Naive thymus-derived CD4-positive, alpha-beta T cell (primary cell): ENCODE data around the gene STH. TPM values are rescaled to one million over a fixed set of nuclear protein-coding genes. Genes with fewer than 3 reads are reported as not detected.
"Not testable (repeated sequence)": the region's sequence is repeated elsewhere in the genome, so short reads cannot be mapped to it uniquely, and the experiment has no call there.

ENCODE experiments used
- ATAC-seq: fragments of 150-1000 bp; cut with Tn5 transposase; 2 replicates; pipeline ENCODE4 v1.10.0; 2021; ENCODE audit warnings: mild to moderate bottlenecking, moderate library complexity
- CTCF ChIA-PET: fragments of 350-600 bp; sonication (Branson Sonifier 250); formaldehyde crosslinking; loops from one replicate; lab custom pipeline; 2021; ENCODE audit warnings: antibody characterized with exemption; lab: Charles Lee
- POLR2A ChIA-PET: fragments of 350-600 bp; sonication (Branson Sonifier 250); formaldehyde crosslinking; loops from one replicate; lab custom pipeline; 2021; ENCODE audit warnings: antibody characterized with exemption, inconsistent platforms; lab: Charles Lee
- DNase-seq, 9 donors: peaks; one replicate each; pipeline versions ENCODE4 v3.0.0 to v3.0.0-alpha.2; 2020 to 2022; ENCODE audit warnings: mixed read lengths in 1 of 9
- H3K27ac ChIP-seq: one replicate; pipeline ENCODE4 v1.7.0; 2013; ENCODE audit warnings: mild to moderate bottlenecking, low read depth, low read length, moderate library complexity
- H3K27me3 ChIP-seq, 2 donors: one replicate each; pipeline ENCODE4 v1.7.0; 2013; ENCODE audit warnings: low read length in 2 of 2, mild to moderate bottlenecking in 2 of 2, moderate library complexity in 2 of 2; ENCODE audit not compliant: control insufficient read depth in 2 of 2, insufficient read depth in 2 of 2
- H3K36me3 ChIP-seq, 3 experiments: 1 replicate in 2 of 3; 2 replicates in 1 of 3; pipeline ENCODE4 v1.7.0; 2013; ENCODE audit warnings: low read length in 3 of 3, mild to moderate bottlenecking in 3 of 3, moderate library complexity in 1 of 3; ENCODE audit not compliant: insufficient read depth in 3 of 3, control insufficient read depth in 2 of 3
- H3K4me1 ChIP-seq, 2 donors: one replicate each; pipeline ENCODE4 v1.7.0; 2013; ENCODE audit warnings: low read length in 2 of 2, mild to moderate bottlenecking in 2 of 2, moderate library complexity in 1 of 2; ENCODE audit not compliant: control insufficient read depth in 2 of 2, insufficient read depth in 2 of 2
- H3K4me3 ChIP-seq: 2 replicates; pipeline ENCODE4 v1.7.0; 2013; ENCODE audit warnings: mild to moderate bottlenecking, low read length
- H3K9me3 ChIP-seq, 3 experiments: 1 replicate in 2 of 3; 2 replicates in 1 of 3; pipeline ENCODE4 v1.7.0; 2013; ENCODE audit warnings: low read length in 3 of 3; ENCODE audit not compliant: control insufficient read depth in 2 of 3
- H3K27ac Mint-ChIP-seq, 9 donors: one replicate each; pipeline ENCODE4 v1.8.0; 2020 to 2022; ENCODE audit warnings: mixed read lengths in 9 of 9, mild to moderate bottlenecking in 8 of 9, moderate library complexity in 5 of 9, inconsistent platforms in 2 of 9
- H3K27me3 Mint-ChIP-seq, 5 donors: one replicate each; pipeline ENCODE4 v1.8.0; 2021 to 2022; ENCODE audit warnings: mixed read lengths in 5 of 5, mild to moderate bottlenecking in 1 of 5
- H3K36me3 Mint-ChIP-seq, 5 donors: one replicate each; pipeline ENCODE4 v1.8.0; 2020 to 2022; ENCODE audit warnings: mixed read lengths in 5 of 5, mild to moderate bottlenecking in 3 of 5, inconsistent platforms in 1 of 5
- H3K4me1 Mint-ChIP-seq, 7 donors: one replicate each; pipeline ENCODE4 v1.8.0; 2020 to 2022; ENCODE audit warnings: mixed read lengths in 7 of 7, mild to moderate bottlenecking in 3 of 7, inconsistent platforms in 1 of 7
- H3K4me3 Mint-ChIP-seq, 10 donors: one replicate each; pipeline ENCODE4 v1.8.0; 2020 to 2022; ENCODE audit warnings: mild to moderate bottlenecking in 10 of 10, mixed read lengths in 10 of 10, moderate library complexity in 6 of 10, inconsistent platforms in 2 of 10
- H3K9me3 Mint-ChIP-seq, 11 donors: one replicate each; pipeline ENCODE4 v1.8.0; 2020 to 2022; ENCODE audit warnings: mixed read lengths in 11 of 11, mild to moderate bottlenecking in 4 of 11, inconsistent platforms in 1 of 11, moderate library complexity in 1 of 11
- intact Hi-C, 2 donors: fragments of 100-400 bp; cut with micrococcal nuclease; formaldehyde crosslinking; loops; one replicate each; pipeline ENCODE4 v1.15.1; 2023
- polyA plus RNA-seq, 2 donors: library from polyadenylated mRNA; unstranded; fragments of 300-500 nt; fragmentation: Illumina TruSeq; gene quantifications; one replicate each; pipeline ENCODE4 v1.2.3, GENCODE V29; 2021
- total RNA-seq, 6 experiments: library from RNA in 5 of 6; stranded (reverse) in 5 of 6; gene quantifications; 1 replicate in 5 of 6; 2 replicates in 1 of 6; pipeline ENCODE4 v1.2.3 and lab custom pipeline; 2021 to 2026

STH gene
- total and polyA plus RNA-seq, 7 experiments from 2014 or later: not detected

DNA sequence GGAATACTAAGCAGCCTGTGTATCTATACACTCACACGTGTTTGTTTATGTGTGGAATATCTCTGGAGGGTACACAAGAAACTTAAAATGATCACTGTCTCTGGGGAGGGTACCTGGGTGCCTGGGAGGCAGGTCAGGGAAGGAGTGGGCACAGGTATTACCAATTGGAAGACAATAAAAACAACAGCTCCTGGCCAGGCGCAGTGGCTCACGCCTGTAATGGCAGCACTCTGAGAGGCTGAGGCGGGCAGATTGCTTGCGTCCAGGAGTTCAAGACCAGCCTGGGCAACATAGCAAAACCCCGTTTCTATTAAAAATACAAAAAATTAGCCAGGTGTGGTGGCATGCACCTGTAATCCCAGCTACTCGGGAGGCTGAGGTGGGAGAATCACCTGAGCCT is 24.3 kb downstream of the STH start:
- H3K4me1 ChIP-seq: peaks cover 17 to 28% of the 10 kb centered on the region in 2 donors
- intact Hi-C loops, POLR2A ChIA-PET, H3K4me3 ChIP-seq, H3K4me3 Mint-ChIP-seq, H3K27me3 ChIP-seq, H3K27me3 Mint-ChIP-seq, H3K9me3 Mint-ChIP-seq, DNase-seq, H3K9me3 ChIP-seq, H3K27ac ChIP-seq, CTCF ChIA-PET, ATAC-seq: not testable (repeated sequence)
- peaks cover 0 to 24% (median 4%) of the 10 kb centered on the region in 3 experiments for H3K36me3 ChIP-seq
- peaks cover 9 to 39% (median 15%) of the 10 kb centered on the region in 7 donors for H3K4me1 Mint-ChIP-seq
- H3K27ac Mint-ChIP-seq: peak overlapping the region in 5 of 9 donors; percentile 28 to 70 (median 34)
- H3K36me3 Mint-ChIP-seq: peaks cover 0 to 12% (median 3%) of the 10 kb centered on the region in 5 donors

DNA sequence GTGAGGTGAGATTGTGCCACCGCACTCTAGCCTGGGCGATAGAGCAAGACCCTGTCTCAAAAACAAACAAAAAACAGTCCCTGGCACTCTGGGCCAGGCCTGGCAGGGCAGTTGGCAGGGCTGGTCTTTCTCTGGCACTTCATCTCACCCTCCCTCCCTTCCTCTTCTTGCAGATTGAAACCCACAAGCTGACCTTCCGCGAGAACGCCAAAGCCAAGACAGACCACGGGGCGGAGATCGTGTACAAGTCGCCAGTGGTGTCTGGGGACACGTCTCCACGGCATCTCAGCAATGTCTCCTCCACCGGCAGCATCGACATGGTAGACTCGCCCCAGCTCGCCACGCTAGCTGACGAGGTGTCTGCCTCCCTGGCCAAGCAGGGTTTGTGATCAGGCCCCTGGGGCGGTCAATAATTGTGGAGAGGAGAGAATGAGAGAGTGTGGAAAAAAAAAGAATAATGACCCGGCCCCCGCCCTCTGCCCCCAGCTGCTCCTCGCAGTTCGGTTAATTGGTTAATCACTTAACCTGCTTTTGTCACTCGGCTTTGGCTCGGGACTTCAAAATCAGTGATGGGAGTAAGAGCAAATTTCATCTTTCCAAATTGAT is 24.8 kb downstream of the STH start:
- H3K9me3 Mint-ChIP-seq: peaks cover 0 to 8% (median 0%) of the 10 kb centered on the region in 11 donors
- no peak overlapping the region for H3K4me3 ChIP-seq
- H3K27ac ChIP-seq: no peak overlapping the region
- ATAC-seq (no peak), DNase-seq (no peak)
- ChIA-PET POLR2A (no interaction called here), CTCF (no interaction called here)
- peaks cover 0 to 12% (median 3%) of the 10 kb centered on the region in 5 donors for H3K36me3 Mint-ChIP-seq
- H3K4me1 Mint-ChIP-seq: peaks cover 7 to 37% (median 13%) of the 10 kb centered on the region in 7 donors
- H3K27ac Mint-ChIP-seq: peak overlapping the region in 2 of 9 donors; percentile 9 to 65
- no peak overlapping the region for H3K4me3 Mint-ChIP-seq
- H3K36me3 ChIP-seq: peaks cover 0 to 29% (median 6%) of the 10 kb centered on the region in 3 experiments
- no peaks in the 10 kb centered on the region for H3K27me3 Mint-ChIP-seq
- no peaks in the 10 kb centered on the region for H3K27me3 ChIP-seq
- no peaks in the 10 kb centered on the region for H3K9me3 ChIP-seq
- peaks cover 15 to 24% of the 10 kb centered on the region in 2 donors for H3K4me1 ChIP-seq
- intact Hi-C loops: no loop called here

DNA sequence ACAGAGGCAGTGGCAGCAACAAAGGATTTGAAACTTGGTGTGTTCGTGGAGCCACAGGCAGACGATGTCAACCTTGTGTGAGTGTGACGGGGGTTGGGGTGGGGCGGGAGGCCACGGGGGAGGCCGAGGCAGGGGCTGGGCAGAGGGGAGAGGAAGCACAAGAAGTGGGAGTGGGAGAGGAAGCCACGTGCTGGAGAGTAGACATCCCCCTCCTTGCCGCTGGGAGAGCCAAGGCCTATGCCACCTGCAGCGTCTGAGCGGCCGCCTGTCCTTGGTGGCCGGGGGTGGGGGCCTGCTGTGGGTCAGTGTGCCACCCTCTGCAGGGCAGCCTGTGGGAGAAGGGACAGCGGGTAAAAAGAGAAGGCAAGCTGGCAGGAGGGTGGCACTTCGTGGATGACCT is 25.5 kb downstream of the STH start:
- ChIA-PET CTCF (no interaction called here), POLR2A (no interaction called here)
- intact Hi-C loops: no loop called here
- no peak overlapping the region for H3K4me3 Mint-ChIP-seq
- peaks cover 0 to 36% (median 11%) of the 10 kb centered on the region in 3 experiments for H3K36me3 ChIP-seq
- DNase-seq (no peak), ATAC-seq (no peak)
- H3K27me3 ChIP-seq: no peaks in the 10 kb centered on the region
- H3K27me3 Mint-ChIP-seq: no peaks in the 10 kb centered on the region
- H3K9me3 ChIP-seq: no peaks in the 10 kb centered on the region
- peaks cover 11 to 18% of the 10 kb centered on the region in 2 donors for H3K4me1 ChIP-seq
- H3K9me3 Mint-ChIP-seq: peaks cover 0 to 8% (median 0%) of the 10 kb centered on the region in 11 donors
- peaks cover 0 to 15% (median 6%) of the 10 kb centered on the region in 5 donors for H3K36me3 Mint-ChIP-seq
- H3K4me1 Mint-ChIP-seq: peaks cover 7 to 40% (median 17%) of the 10 kb centered on the region in 7 donors
- H3K4me3 ChIP-seq: no peak overlapping the region
- no peak overlapping the region for H3K27ac ChIP-seq
- peak overlapping the region in 3 of 9 donors; percentile 44 to 65 (median 62) for H3K27ac Mint-ChIP-seq

DNA sequence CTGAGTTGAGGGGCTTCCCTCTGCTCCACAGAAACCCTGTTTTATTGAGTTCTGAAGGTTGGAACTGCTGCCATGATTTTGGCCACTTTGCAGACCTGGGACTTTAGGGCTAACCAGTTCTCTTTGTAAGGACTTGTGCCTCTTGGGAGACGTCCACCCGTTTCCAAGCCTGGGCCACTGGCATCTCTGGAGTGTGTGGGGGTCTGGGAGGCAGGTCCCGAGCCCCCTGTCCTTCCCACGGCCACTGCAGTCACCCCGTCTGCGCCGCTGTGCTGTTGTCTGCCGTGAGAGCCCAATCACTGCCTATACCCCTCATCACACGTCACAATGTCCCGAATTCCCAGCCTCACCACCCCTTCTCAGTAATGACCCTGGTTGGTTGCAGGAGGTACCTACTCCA is 26.0 kb downstream of the STH start:
- H3K4me3 ChIP-seq: no peak overlapping the region
- ChIA-PET POLR2A (no interaction called here), CTCF (no interaction called here)
- Mint-ChIP-seq H3K4me3 (no peak overlapping the region), H3K9me3 (peaks cover 0 to 8% (median 0%) of the 10 kb centered on the region in 11 donors), H3K27ac (peak overlapping the region in 5 of 9 donors; percentile 8 to 65 (median 44)), H3K4me1 (peaks cover 7 to 38% (median 17%) of the 10 kb centered on the region in 7 donors), H3K36me3 (peaks cover 0 to 15% (median 7%) of the 10 kb centered on the region in 5 donors), H3K27me3 (no peaks in the 10 kb centered on the region)
- ATAC-seq (no peak), DNase-seq (no peak)
- H3K9me3 ChIP-seq: no peaks in the 10 kb centered on the region
- H3K4me1 ChIP-seq: peaks cover 11 to 14% of the 10 kb centered on the region in 2 donors
- H3K36me3 ChIP-seq: peaks cover 0 to 37% (median 11%) of the 10 kb centered on the region in 3 experiments
- intact Hi-C loops: no loop called here
- no peak overlapping the region for H3K27ac ChIP-seq
- no peaks in the 10 kb centered on the region for H3K27me3 ChIP-seq

DNA sequence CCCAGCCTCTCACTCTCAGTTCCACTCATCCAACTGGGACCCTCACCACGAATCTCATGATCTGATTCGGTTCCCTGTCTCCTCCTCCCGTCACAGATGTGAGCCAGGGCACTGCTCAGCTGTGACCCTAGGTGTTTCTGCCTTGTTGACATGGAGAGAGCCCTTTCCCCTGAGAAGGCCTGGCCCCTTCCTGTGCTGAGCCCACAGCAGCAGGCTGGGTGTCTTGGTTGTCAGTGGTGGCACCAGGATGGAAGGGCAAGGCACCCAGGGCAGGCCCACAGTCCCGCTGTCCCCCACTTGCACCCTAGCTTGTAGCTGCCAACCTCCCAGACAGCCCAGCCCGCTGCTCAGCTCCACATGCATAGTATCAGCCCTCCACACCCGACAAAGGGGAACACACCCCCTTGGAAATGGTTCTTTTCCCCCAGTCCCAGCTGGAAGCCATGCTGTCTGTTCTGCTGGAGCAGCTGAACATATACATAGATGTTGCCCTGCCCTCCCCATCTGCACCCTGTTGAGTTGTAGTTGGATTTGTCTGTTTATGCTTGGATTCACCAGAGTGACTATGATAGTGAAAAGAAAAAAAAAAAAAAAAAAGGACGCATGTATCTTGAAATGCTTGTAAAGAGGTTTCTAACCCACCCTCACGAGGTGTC is 26.6 kb downstream of the STH start:
- Mint-ChIP-seq H3K4me1 (peaks cover 6 to 32% (median 15%) of the 10 kb centered on the region in 7 donors), H3K27ac (peak overlapping the region in 5 of 9 donors; percentile 14 to 71 (median 62)), H3K4me3 (no peak overlapping the region), H3K36me3 (peaks cover 6 to 16% (median 13%) of the 10 kb centered on the region in 5 donors), H3K27me3 (no peaks in the 10 kb centered on the region), H3K9me3 (peaks cover 0 to 9% (median 0%) of the 10 kb centered on the region in 11 donors)
- H3K9me3 ChIP-seq: no peaks in the 10 kb centered on the region
- ATAC-seq: no peak
- peaks cover 6 to 8% of the 10 kb centered on the region in 2 donors for H3K4me1 ChIP-seq
- H3K27ac ChIP-seq: no peak overlapping the region
- intact Hi-C loops: no loop called here
- peaks cover 0 to 43% (median 11%) of the 10 kb centered on the region in 3 experiments for H3K36me3 ChIP-seq
- ChIA-PET CTCF (interaction anchor here (0.7 kb wide), 1 partner anchor 15 kb away, joined by 4 read pairs; no protein-coding TSS in a partner anchor), POLR2A (no interaction called here)
- no peak overlapping the region for H3K4me3 ChIP-seq
- no peaks in the 10 kb centered on the region for H3K27me3 ChIP-seq
- no peak for DNase-seq

DNA sequence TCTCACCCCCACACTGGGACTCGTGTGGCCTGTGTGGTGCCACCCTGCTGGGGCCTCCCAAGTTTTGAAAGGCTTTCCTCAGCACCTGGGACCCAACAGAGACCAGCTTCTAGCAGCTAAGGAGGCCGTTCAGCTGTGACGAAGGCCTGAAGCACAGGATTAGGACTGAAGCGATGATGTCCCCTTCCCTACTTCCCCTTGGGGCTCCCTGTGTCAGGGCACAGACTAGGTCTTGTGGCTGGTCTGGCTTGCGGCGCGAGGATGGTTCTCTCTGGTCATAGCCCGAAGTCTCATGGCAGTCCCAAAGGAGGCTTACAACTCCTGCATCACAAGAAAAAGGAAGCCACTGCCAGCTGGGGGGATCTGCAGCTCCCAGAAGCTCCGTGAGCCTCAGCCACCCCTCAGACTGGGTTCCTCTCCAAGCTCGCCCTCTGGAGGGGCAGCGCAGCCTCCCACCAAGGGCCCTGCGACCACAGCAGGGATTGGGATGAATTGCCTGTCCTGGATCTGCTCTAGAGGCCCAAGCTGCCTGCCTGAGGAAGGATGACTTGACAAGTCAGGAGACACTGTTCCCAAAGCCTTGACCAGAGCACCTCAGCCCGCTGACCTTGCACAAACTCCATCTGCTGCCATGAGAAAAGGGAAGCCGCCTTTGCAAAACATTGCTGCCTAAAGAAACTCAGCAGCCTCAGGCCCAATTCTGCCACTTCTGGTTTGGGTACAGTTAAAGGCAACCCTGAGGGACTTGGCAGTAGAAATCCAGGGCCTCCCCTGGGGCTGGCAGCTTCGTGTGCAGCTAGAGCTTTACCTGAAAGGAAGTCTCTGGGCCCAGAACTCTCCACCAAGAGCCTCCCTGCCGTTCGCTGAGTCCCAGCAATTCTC is 27.4 kb downstream of the STH start:
- H3K9me3 ChIP-seq: no peaks in the 10 kb centered on the region
- H3K27ac ChIP-seq: peak overlapping the region; percentile 20
- no peaks in the 10 kb centered on the region for H3K27me3 ChIP-seq
- Mint-ChIP-seq H3K4me1 (peaks cover 6 to 31% (median 15%) of the 10 kb centered on the region in 7 donors), H3K9me3 (peaks cover 0 to 9% (median 0%) of the 10 kb centered on the region in 11 donors), H3K27ac (peak overlapping the region in 4 of 9 donors; percentile 16 to 81 (median 51)), H3K4me3 (no peak overlapping the region), H3K27me3 (no peaks in the 10 kb centered on the region), H3K36me3 (peaks cover 12 to 22% (median 18%) of the 10 kb centered on the region in 5 donors)
- no peak for DNase-seq
- peaks cover 0 to under 1% of the 10 kb centered on the region in 2 donors for H3K4me1 ChIP-seq
- ChIA-PET CTCF (interaction anchor here (0.7 kb wide), 1 partner anchor 15 kb away, joined by 4 read pairs; no protein-coding TSS in a partner anchor), POLR2A (no interaction called here)
- peak; percentile 33 for ATAC-seq
- intact Hi-C loops: no loop called here
- H3K36me3 ChIP-seq: peaks cover 0 to 50% (median 11%) of the 10 kb centered on the region in 3 experiments
- no peak overlapping the region for H3K4me3 ChIP-seq
